CD4-positive, alpha-beta T cell treated with Interferon alpha-2 for 1 hour (primary cell): ENCODE measurements around the gene ACYP2.

Experiments
- DNase-seq, 2 donors: peaks; one replicate each; pipeline ENCODE4 v3.0.0-alpha.2; 2020 to 2022

Gene ACYP2

GRCh38 chr2:54330162-54330925 lies 214.9 kb downstream of the ACYP2 start:
- peak; percentile 92 for DNase-seq

DNA sequence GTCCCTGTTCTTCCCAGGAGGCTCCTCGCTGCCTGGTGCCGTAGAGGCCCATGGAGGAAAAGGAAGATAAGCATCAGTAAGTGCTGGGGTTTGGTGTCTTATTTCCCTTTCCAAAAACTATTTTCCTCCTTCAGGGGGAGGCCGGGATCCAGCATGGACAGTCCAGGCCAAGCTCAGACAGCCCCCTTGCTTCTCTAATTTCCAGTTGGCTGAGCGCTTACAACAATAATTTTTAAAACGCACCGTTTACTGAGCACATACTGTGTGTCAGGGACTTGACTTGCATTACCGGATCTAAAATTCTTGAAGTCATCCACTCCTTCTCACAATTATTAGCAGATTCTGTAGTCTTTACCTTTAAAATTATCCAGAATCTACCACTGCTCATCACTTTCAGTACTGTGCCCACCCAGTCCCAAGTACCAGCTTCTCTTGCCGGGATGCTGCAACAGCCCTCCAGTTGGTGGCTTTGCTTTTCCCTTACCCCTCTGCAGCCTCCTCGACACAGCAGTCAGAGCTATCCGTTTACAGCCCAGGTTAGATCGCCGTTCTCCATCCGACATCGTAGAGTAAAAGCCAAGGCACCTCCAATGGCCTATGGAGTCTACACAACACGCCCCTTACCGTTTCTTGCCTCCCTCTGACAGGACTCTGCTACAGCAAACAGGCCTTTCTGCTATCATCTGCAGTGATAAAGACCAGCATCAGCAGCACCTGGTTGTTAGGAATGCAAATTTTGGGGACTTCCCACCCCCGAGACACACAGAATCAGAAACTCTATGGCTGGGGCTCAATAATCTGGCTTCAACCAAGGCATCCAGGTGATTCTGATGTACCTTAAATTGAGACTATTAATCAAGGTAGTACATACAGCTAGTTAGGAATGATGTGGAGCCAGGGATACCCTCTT lies 215.8 kb downstream of the ACYP2 start:
- DNase-seq: no peak

- DNase-seq: no peak
Observed at GRCh38 chr2:54332386-54332785, 217.0 kb downstream of the ACYP2 start.

DNA sequence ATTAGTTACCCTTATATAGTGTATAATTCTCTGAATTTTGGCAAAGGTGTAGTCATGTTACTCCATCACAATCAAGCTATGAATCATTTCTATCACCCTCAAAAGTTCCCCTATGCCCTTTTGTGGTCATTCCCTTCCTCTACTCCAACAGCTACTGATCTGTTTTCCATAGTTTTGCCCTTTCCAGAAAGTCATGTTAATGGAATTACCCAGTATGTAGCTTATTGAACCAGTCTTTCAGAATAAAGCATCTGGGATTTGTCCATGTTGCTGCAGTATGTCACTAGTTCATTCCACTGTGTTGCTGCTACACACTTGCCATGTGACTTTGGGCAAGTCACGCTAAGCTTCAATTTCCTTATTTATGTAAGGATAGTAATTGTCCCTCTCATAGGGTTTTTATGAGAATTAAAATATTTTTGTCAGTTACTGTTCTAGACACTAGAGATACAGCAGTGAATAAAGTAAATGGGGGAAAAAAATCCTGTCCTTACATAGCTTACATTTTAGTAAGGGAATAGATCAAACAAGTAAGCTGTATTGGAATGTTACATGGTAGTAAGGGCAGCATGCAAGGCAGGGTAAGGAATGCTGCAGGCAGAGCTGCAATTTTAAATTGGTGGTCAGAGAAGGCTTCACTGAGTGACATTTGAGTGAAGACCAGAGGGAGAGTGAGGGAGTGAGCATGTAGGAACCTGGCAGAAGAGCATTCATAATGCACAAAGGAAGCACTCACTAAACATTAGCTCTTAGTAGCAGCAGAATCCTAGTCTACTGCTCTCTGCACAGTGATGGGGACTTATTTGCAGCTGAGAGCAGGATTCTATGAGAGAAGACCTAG lies 220.9 kb downstream of the ACYP2 start:
- no peak for DNase-seq

DNA sequence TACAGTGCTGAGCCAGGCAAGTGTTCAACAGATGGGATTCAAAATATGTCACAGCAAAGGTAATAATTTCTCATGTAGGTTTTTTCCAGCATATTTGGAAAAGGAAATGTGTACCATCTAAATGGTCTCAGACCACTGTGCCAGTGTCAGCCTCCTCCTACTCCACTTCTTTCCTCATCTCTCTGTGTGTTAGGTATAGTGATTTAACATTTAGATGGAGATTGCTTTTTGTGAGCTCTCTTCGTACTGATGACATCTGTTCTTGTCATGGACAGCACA lies 221.5 kb downstream of the ACYP2 start:
- no peak for DNase-seq

DNA sequence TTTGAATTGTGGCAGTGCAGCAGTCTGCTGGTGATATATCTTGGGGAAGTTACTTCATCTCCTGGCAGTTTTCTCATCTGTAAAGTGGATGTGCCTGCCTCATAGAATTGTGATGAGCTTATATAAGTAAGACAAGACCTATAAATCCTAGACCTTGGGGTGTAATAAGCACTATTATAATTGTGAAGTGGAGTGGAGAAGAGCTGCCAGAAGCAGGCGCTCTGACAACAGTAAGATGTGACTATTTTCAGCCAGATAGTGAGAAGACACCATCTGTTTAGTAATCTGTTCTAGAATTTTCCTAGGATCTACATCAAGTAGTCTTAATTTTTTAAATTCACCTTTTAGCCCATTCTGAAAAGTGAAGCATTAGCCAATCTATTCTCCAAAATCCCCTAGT lies 226.2 kb downstream of the ACYP2 start:
- no peak for DNase-seq

GRCh38 chr2:54342603-54343002 lies 227.2 kb downstream of the ACYP2 start:
- no peak for DNase-seq

DNA sequence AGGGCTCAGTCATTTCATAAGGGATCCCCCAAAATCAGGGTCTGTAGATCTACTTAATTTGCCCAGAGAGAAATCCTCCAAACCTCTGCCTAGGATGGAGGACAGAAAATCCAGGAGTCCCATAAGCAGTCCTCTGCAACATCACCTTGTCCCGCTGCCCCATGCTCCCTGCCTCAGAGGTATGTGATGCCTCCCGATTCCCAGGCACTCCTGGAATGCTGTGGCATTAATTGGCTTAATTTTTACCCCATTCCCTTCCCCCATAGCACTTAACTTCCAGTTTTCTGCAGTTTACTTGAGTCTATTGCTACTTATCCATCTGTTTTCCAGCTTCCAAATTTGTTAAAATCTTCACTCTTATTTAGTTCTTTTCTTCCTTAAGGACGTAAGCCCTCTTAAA lies 232.2 kb downstream of the ACYP2 start:
- no peak for DNase-seq

DNA sequence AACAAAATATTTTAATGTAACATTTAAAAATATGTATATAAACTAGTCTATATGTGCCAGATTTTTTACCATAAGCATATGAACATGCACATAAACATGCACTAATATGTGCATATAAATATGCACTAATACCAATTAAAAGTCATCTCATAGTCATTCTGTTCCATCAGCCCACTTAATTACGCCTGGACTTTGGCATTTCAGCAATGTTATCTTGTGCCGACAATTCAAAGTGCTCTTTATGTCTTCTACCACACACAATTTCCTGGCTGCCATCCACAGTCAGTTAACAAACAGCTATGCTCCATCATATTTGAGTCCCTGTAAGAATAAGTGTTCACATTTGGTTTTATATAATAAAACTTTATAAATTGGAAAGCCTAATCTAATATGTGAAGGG lies 233.2 kb downstream of the ACYP2 start:
- DNase-seq: no peak

DNA sequence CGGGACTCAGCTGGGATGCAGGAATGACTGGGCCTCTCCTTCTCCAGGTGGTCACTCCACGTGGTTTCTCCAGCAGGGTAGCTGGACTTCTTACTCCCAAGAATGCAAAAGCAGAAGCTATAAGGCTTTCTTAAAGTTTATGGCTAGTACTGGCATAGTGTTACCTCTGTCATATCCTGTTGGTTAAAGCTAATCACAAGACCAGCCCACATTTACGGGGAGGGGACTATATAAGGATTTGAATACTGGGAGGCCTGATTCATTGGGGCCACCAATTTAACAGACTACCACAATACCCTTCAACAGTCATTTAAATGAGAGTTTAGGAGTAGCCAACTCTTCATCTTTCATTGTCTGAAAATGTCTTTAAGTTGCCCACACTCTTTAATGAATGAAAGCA lies 235.0 kb downstream of the ACYP2 start:
- no peak for DNase-seq

- no peak for DNase-seq
Observed at GRCh38 chr2:54353216-54353615, 237.8 kb downstream of the ACYP2 start.
